Liver (tissue), 9 donors: Measurements from ENCODE around the gene CCDC69. TPM values are rescaled to one million over a fixed set of nuclear protein-coding genes. Genes with fewer than 3 reads are reported as not detected.

Source experiments
- DNase-seq: peaks from one replicate; pipeline ENCODE4 v3.0.0-alpha.2; 2017; ENCODE audit warnings: low spot score
- H3K27ac ChIP-seq, 2 donors: one replicate each; pipeline ENCODE4 v1.7.0; 2013; ENCODE audit warnings: inconsistent platforms in 2 of 2, low read length in 2 of 2, control low read depth in 1 of 2, low read depth in 1 of 2, mild to moderate bottlenecking in 1 of 2
- H3K27me3 ChIP-seq, 4 donors: one replicate each; pipeline versions ENCODE4 v1.6.1 to v1.7.0; 2013; ENCODE audit warnings: low read length in 3 of 4, inconsistent platforms in 1 of 4, mild to moderate bottlenecking in 1 of 4, moderate library complexity in 1 of 4; ENCODE audit not compliant: control insufficient read depth in 4 of 4, insufficient read depth in 4 of 4
- H3K36me3 ChIP-seq, 4 donors: one replicate each; pipeline versions ENCODE4 v1.6.1 to v1.7.0; 2013; ENCODE audit warnings: low read length in 3 of 4, mild to moderate bottlenecking in 3 of 4, low read depth in 1 of 4, moderate library complexity in 1 of 4; ENCODE audit not compliant: control insufficient read depth in 4 of 4, insufficient read depth in 3 of 4
- H3K4me1 ChIP-seq, 4 donors: one replicate each; pipeline versions ENCODE4 v1.6.1 to v1.7.0; 2013; ENCODE audit warnings: low read length in 3 of 4, mild to moderate bottlenecking in 3 of 4, moderate library complexity in 1 of 4; ENCODE audit not compliant: control insufficient read depth in 4 of 4, insufficient read depth in 4 of 4
- H3K4me3 ChIP-seq, 3 donors: one replicate each; pipeline versions ENCODE4 v1.6.1 to v1.7.0; 2013; ENCODE audit warnings: low read length in 3 of 3, control low read depth in 1 of 3, low read depth in 1 of 3, mild to moderate bottlenecking in 1 of 3
- H3K9ac ChIP-seq, 2 donors: one replicate each; pipeline ENCODE4 v1.7.0; 2013; ENCODE audit warnings: low read length in 2 of 2, mild to moderate bottlenecking in 2 of 2, moderate library complexity in 2 of 2, control low read depth in 1 of 2, low read depth in 1 of 2
- H3K9me3 ChIP-seq, 4 donors: one replicate each; pipeline versions ENCODE4 v1.6.1 to v1.7.0; 2013; ENCODE audit warnings: low read length in 3 of 4; ENCODE audit not compliant: control insufficient read depth in 4 of 4
- EGR1 ChIP-seq, 2 donors: IDR thresholded peaks; 2 replicates each; pipeline ENCODE4 v1.6.1; 2016 to 2018; ENCODE audit warnings: antibody characterized with exemption in 2 of 2, low read depth in 2 of 2
- FOXA1 ChIP-seq: IDR thresholded peaks from 2 replicates; pipeline ENCODE4 v1.6.1; 2016; ENCODE audit warnings: antibody characterized with exemption
- FOXA2 ChIP-seq: IDR thresholded peaks from 2 replicates; pipeline ENCODE4 v1.6.1; 2016; ENCODE audit warnings: antibody characterized with exemption
- GABPA ChIP-seq, 2 donors: IDR thresholded peaks in 1 of 2; conservative IDR thresholded peaks in 1 of 2; 2 replicates each; pipeline ENCODE4 v1.6.1; 2016; ENCODE audit warnings: antibody characterized with exemption in 2 of 2, mild to moderate bottlenecking in 1 of 2, moderate library complexity in 1 of 2
- HNF4A ChIP-seq, 2 donors: conservative IDR thresholded peaks; 2 replicates each; pipeline ENCODE4 v1.6.1; 2016; ENCODE audit warnings: antibody characterized with exemption in 2 of 2, mild to moderate bottlenecking in 2 of 2
- HNF4G ChIP-seq: IDR thresholded peaks from 2 replicates; pipeline ENCODE4 v1.6.1; 2016; ENCODE audit warnings: antibody characterized with exemption
- JUND ChIP-seq, 2 donors: IDR thresholded peaks; 2 replicates each; pipeline ENCODE4 v1.6.1; 2016; ENCODE audit warnings: antibody characterized with exemption in 2 of 2
- NR2F2 ChIP-seq: IDR thresholded peaks from 2 replicates; pipeline ENCODE4 v1.6.1; 2016; ENCODE audit warnings: antibody characterized with exemption
- RAD21 ChIP-seq, 2 donors: IDR thresholded peaks; 2 replicates each; pipeline ENCODE4 v1.6.1; 2016; ENCODE audit warnings: antibody characterized with exemption in 2 of 2, mild to moderate bottlenecking in 2 of 2
- REST ChIP-seq: IDR thresholded peaks from 2 replicates; pipeline ENCODE4 v1.6.1; 2016; ENCODE audit warnings: antibody characterized with exemption, mild to moderate bottlenecking
- RXRA ChIP-seq, 2 donors: IDR thresholded peaks; 2 replicates each; pipeline ENCODE4 v1.6.1; 2017 to 2018; ENCODE audit warnings: antibody characterized with exemption in 2 of 2, mild to moderate bottlenecking in 1 of 2
- SP1 ChIP-seq: IDR thresholded peaks from 2 replicates; pipeline ENCODE4 v1.6.1; 2018; ENCODE audit warnings: antibody characterized with exemption, mild to moderate bottlenecking
- TAF1 ChIP-seq: conservative IDR thresholded peaks from 2 replicates; pipeline ENCODE4 v1.6.1; 2016; ENCODE audit warnings: antibody characterized with exemption, mild to moderate bottlenecking
- YY1 ChIP-seq: IDR thresholded peaks from 2 replicates; pipeline ENCODE4 v1.6.1; 2016; ENCODE audit warnings: antibody characterized with exemption, mild to moderate bottlenecking
- ZBTB33 ChIP-seq: IDR thresholded peaks from 2 replicates; pipeline ENCODE4 v1.6.1; 2016; ENCODE audit warnings: antibody characterized with exemption
- WGBS: extraction: QIAGEN DNeasy Blood & Tissue Kit; methylation state at CpG from one replicate; pipeline ENCODE4 v1.1.7; 2013; 5-methylcytosine and 5-hydroxymethylcytosine counted together
- polyA plus RNA-seq, 2 donors: library from polyadenylated mRNA; stranded (reverse) in 1 of 2; unstranded in 1 of 2; fragments of 200-250 nt in 1 of 2; fragments of >200 nt in 1 of 2; fragmentation: Nextera tagmentation in 1 of 2; extraction: Ambion mirVana in 1 of 2; gene quantifications; one replicate each; pipeline versions ENCODE4 v1.2.1 to v1.2.3, GENCODE V29; 2013 to 2015
- total RNA-seq, 2 donors: library from RNA; depleted of rRNA; stranded (reverse); fragments of >200 nt; gene quantifications; one replicate each; pipeline ENCODE4 v1.2.3, GENCODE V29; 2014
- TF ChIP-seq, protein P1 (sequence below): IDR thresholded peaks from 2 replicates; pipeline ENCODE4 v1.6.1; 2016; ENCODE audit warnings: antibody characterized with exemption
- TF ChIP-seq, protein P2 (sequence below): fragments of 150-350 bp; IDR thresholded peaks from 2 replicates; pipeline ENCODE4 v1.5.1; 2017; ENCODE audit warnings: improper control_type of control experiment, low read depth, low read length; ENCODE audit not compliant: missing input control
- TF ChIP-seq, protein P3 (sequence below): IDR thresholded peaks from 2 replicates; pipeline ENCODE4 v1.6.1; 2016; ENCODE audit warnings: antibody characterized with exemption
- donor health status: healthy.
- donor health status: healthy.
- donor health status: healthy.
- donor health status: healthy.
- donor health status: healthy.

The CCDC69 gene
- total and polyA plus RNA-seq, 4 donors = 11.9 to 28.6 (median 18.0) TPM

- Histone ChIP-seq H3K9me3 (no peaks in the 10 kb centered on the region), H3K27me3 (no peaks in the 10 kb centered on the region), H3K4me1 (no peaks in the 10 kb centered on the region), H3K27ac (no peak overlapping the region), H3K9ac (no peak overlapping the region), H3K4me3 (no peak overlapping the region), H3K36me3 (peaks cover 0 to 7% (median 4%) of the 10 kb centered on the region in 4 donors)
- TF ChIP-seq HNF4A (conservative IDR thresholded peaks at IDR 0.05) = no peak
- TF ChIP-seq RXRA (IDR thresholded peaks at IDR 0.05) = no peak
- TF ChIP-seq ZBTB33 = no peak
- no peak for TF ChIP-seq HNF4G
- no peak for TF ChIP-seq SP1
- TF ChIP-seq EGR1 (IDR thresholded peaks at IDR 0.05; ENCODE audit: low read depth in 2 of 2) = no peak
- no peak for TF ChIP-seq JUND (IDR thresholded peaks at IDR 0.05)
- TF ChIP-seq FOXA1 = no peak
- no peak for TF ChIP-seq YY1
- TF ChIP-seq FOXA2 = no peak
- TF ChIP-seq, protein P1, sequence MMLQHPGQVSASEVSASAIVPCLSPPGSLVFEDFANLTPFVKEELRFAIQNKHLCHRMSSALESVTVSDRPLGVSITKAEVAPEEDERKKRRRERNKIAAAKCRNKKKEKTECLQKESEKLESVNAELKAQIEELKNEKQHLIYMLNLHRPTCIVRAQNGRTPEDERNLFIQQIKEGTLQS = no peak
- no peak for TF ChIP-seq REST
- TF ChIP-seq, protein P2, sequence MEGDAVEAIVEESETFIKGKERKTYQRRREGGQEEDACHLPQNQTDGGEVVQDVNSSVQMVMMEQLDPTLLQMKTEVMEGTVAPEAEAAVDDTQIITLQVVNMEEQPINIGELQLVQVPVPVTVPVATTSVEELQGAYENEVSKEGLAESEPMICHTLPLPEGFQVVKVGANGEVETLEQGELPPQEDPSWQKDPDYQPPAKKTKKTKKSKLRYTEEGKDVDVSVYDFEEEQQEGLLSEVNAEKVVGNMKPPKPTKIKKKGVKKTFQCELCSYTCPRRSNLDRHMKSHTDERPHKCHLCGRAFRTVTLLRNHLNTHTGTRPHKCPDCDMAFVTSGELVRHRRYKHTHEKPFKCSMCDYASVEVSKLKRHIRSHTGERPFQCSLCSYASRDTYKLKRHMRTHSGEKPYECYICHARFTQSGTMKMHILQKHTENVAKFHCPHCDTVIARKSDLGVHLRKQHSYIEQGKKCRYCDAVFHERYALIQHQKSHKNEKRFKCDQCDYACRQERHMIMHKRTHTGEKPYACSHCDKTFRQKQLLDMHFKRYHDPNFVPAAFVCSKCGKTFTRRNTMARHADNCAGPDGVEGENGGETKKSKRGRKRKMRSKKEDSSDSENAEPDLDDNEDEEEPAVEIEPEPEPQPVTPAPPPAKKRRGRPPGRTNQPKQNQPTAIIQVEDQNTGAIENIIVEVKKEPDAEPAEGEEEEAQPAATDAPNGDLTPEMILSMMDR = no peak
- no peak for TF ChIP-seq RAD21 (IDR thresholded peaks at IDR 0.05)
- no peak for TF ChIP-seq TAF1
- TF ChIP-seq NR2F2 = no peak
- TF ChIP-seq GABPA (IDR thresholded peaks at IDR 0.05 in 1 of 2, conservative IDR thresholded peaks at IDR 0.05 in 1 of 2) = no peak
- TF ChIP-seq, protein P3, sequence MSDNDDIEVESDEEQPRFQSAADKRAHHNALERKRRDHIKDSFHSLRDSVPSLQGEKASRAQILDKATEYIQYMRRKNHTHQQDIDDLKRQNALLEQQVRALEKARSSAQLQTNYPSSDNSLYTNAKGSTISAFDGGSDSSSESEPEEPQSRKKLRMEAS = no peak
- WGBS = 87% methylated on average over 6 of the region's 6 CpGs
- DNase-seq = no peak
Measured at GRCh38 chr5:151180291-151180690, 43.6 kb downstream of the CCDC69 start.
